ENCODE data around the gene ASPM.

Gene ASPM

GRCh38 chr1:197073978-197074377 is 72.5 kb downstream of the ASPM start (continued):
- TF ChIP-seq ZNF521 (tag by site-specific recombination; IDR thresholded peaks at IDR 0.05) (no peak), SCRT1 (tag by site-specific recombination; IDR thresholded peaks at IDR 0.05; ENCODE audit: borderline replicate concordance) (no peak), ZNF544 (tag by site-specific recombination; IDR thresholded peaks at IDR 0.05) (no peak), ZNF610 (tag by site-specific recombination; IDR thresholded peaks at IDR 0.05; ENCODE audit: borderline replicate concordance) (no peak), GLI2 (tag by site-specific recombination; IDR thresholded peaks at IDR 0.05; ENCODE audit: borderline replicate concordance, low read depth) (no peak), ZBTB26 (tag by site-specific recombination; optimal IDR thresholded peaks at IDR 0.05) (no peak), ZBTB21 (tag by site-specific recombination; IDR thresholded peaks at IDR 0.05) (no peak)

GRCh38 chr1:197067457-197067818 is 79.0 kb downstream of the ASPM start:
- Histone ChIP-seq H3K27ac (ENCODE audit: extremely low read depth, low read depth, low read length) (no peak overlapping the region), H3K9me3 (ENCODE audit: control insufficient read depth, insufficient read depth, low read depth, low read length) (no peaks in the 10 kb centered on the region), H3K36me3 (ENCODE audit: control insufficient read depth in 2 of 2, insufficient read depth in 1 of 2, low read length in 2 of 2) (no peaks in the 10 kb centered on the region), H3K4me1 (ENCODE audit: control insufficient read depth, insufficient read depth, low read length) (no peaks in the 10 kb centered on the region), H3K4me3 (ENCODE audit: low read depth, low read length) (no peak overlapping the region)
- CTCF ChIA-PET = no interaction called here
- TF ChIP-seq RBAK (tag by site-specific recombination; IDR thresholded peaks at IDR 0.05) (no peak), ZNF513 (tag by site-specific recombination; IDR thresholded peaks at IDR 0.05) (no peak)
- POLR2A ChIA-PET = no interaction called here

GRCh38 chr1:197066719-197067456 is 79.6 kb downstream of the ASPM start, which contains the start of gene F13B:
TSS of gene F13B (minus strand) at chr1:197067260. CDS start at chr1:197067223, 37 bp downstream.
- Histone ChIP-seq H3K27ac (ENCODE audit: extremely low read depth, low read depth, low read length) (no peak within 1 kb of the TSS), H3K9me3 (ENCODE audit: control insufficient read depth, insufficient read depth, low read depth, low read length) (no peaks in the 10 kb centered on the region), H3K4me3 (ENCODE audit: low read depth, low read length) (no peak within 1 kb of the TSS), H3K36me3 (ENCODE audit: control insufficient read depth in 2 of 2, insufficient read depth in 1 of 2, low read length in 2 of 2) (no peaks in the 10 kb centered on the region), H3K4me1 (ENCODE audit: control insufficient read depth, insufficient read depth, low read length) (no peaks in the 10 kb centered on the region)
- no peak for TF ChIP-seq ZNF692 (tag by site-specific recombination; IDR thresholded peaks at IDR 0.05)
- TF ChIP-seq ZNF473 (tag by site-specific recombination; IDR thresholded peaks at IDR 0.05) = no peak
- TF ChIP-seq ZNF548 (tag by site-specific recombination; IDR thresholded peaks at IDR 0.05) = no peak
- no peak for TF ChIP-seq SCRT1 (tag by site-specific recombination; IDR thresholded peaks at IDR 0.05; ENCODE audit: borderline replicate concordance)
- TF ChIP-seq ZNF132 (tag by site-specific recombination; IDR thresholded peaks at IDR 0.05; ENCODE audit: borderline replicate concordance) = no peak
- no peak for TF ChIP-seq ZNF398 (tag by site-specific recombination; IDR thresholded peaks at IDR 0.05)
- CTCF ChIA-PET = no interaction called here
- POLR2A ChIA-PET = no interaction called here

Data from HEK293 (cell line).